A549 (cell line): ENCODE data around the gene FMNL2.

ENCODE experiments used
- BHLHE40 ChIP-seq: IDR thresholded peaks from 2 replicates; pipeline ENCODE4 v1.6.1; 2012; ENCODE audit warnings: low read depth, low read length, inconsistent platforms
- CTCF ChIP-seq: fragments of >200 bp; sonication (Bioruptor Twin); formaldehyde crosslinking; IDR thresholded peaks from 3 replicates; pipeline ENCODE4 v1.5.1; 2016
- JUNB ChIP-seq: fragments of >200 bp; sonication (Bioruptor Twin); formaldehyde crosslinking; IDR thresholded peaks from 2 replicates; pipeline ENCODE4 v1.6.1; 2016
- MYC ChIP-seq: IDR thresholded peaks from 2 replicates; pipeline ENCODE4 v1.6.1; 2012; ENCODE audit warnings: mild to moderate bottlenecking, inconsistent platforms, low read length, improper control_type of control experiment, borderline replicate concordance
- SMC3 ChIP-seq: fragments of >200 bp; sonication (Bioruptor Twin); formaldehyde crosslinking; IDR thresholded peaks from 3 replicates; pipeline ENCODE4 v1.6.1; 2018; ENCODE audit warnings: inconsistent platforms

GRCh38 chr2:152406119-152406835 is 71.3 kb downstream of the FMNL2 start:
- TF ChIP-seq CTCF (no peak), MYC (no peak), SMC3 (no peak), JUNB (no peak), BHLHE40 (no peak)
